Measurements from ENCODE around the gene FHIT.

The FHIT gene

DNA sequence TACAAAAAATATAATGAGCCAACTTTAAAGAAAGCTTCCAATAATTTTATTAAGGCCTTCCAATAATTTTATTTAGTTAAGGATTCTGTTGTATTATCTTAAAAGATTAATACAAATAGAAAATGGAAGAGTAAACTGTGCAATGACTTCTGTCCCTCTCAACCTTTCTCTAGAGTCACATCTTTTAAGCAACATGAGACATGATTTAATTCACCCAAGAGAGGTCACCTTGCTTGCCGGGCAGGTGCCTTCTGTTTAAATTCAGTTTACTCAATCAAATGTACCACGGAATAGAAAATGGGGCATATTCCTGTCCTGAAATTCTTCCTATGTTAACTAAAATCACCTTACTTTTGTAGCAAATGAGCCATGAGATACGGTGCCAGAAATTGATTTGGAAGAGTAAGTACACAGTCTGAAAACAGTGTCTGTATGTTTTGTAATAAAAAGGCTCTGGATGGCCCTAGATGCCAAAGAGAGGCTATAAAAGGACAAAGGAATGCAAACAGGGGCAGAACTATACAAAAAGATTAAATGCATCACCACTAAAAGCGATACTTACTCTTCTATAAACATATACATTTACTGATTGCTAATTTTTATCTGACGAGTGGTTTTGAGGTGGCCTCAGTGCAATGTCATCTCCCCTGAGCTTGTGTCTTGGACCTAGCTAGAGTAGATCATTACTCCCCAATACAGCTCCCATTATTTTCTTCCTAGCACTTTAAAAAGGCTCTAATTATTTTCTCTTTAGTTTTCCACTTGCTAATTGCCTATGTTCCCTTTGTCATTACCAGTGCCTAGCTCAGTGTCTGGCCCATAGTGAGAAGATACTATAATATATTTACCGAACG is 134.0 kb downstream of the FHIT start:
- TF ChIP-seq, protein P1, sequence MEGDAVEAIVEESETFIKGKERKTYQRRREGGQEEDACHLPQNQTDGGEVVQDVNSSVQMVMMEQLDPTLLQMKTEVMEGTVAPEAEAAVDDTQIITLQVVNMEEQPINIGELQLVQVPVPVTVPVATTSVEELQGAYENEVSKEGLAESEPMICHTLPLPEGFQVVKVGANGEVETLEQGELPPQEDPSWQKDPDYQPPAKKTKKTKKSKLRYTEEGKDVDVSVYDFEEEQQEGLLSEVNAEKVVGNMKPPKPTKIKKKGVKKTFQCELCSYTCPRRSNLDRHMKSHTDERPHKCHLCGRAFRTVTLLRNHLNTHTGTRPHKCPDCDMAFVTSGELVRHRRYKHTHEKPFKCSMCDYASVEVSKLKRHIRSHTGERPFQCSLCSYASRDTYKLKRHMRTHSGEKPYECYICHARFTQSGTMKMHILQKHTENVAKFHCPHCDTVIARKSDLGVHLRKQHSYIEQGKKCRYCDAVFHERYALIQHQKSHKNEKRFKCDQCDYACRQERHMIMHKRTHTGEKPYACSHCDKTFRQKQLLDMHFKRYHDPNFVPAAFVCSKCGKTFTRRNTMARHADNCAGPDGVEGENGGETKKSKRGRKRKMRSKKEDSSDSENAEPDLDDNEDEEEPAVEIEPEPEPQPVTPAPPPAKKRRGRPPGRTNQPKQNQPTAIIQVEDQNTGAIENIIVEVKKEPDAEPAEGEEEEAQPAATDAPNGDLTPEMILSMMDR (IDR thresholded peaks at IDR 0.05; ENCODE audit: low read depth, low read length), result no peak
- no peak overlapping the region for H3K4me3 ChIP-seq (replicated peaks in 1 of 2; ENCODE audit: low read depth in 2 of 2, low read length in 2 of 2)
- no peak for DNase-seq (ENCODE audit: low read depth in 2 of 2)

DNA sequence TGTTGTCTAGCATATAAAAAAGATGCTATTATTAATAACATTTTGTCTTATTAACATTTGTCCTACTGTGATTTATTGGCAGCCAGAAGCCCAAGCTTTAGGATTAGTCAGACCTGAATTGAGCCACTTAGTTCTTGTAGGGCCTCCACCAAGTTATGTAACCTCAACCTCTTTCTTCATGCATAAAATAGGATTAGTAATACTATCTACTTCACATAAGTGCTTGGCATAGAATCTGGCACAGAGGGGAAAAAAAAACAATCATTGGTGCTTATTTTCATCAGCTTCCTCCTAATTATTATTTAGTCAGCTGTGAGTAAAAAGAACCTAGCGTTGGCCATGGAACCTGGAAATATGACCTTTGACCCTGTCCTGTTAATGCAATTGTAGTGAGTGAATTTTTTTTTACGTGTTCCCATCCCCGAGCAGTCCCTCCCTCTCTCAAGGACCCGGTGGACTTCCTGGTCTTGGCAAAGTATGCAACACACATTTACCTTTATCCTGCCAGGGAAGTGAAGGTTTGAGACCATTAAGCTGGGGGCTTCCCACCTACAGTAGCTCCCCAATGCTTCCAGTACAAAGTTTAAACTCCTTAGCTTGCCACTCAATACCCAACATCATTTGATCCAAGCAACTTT is 136.8 kb downstream of the FHIT start:
- TF ChIP-seq, protein P1 (IDR thresholded peaks at IDR 0.05; ENCODE audit: low read depth, low read length), result no peak
- H3K4me3 ChIP-seq (replicated peaks in 1 of 2; ENCODE audit: low read depth in 2 of 2, low read length in 2 of 2), result no peak overlapping the region
- no peak for DNase-seq (ENCODE audit: low read depth in 2 of 2)

DNA sequence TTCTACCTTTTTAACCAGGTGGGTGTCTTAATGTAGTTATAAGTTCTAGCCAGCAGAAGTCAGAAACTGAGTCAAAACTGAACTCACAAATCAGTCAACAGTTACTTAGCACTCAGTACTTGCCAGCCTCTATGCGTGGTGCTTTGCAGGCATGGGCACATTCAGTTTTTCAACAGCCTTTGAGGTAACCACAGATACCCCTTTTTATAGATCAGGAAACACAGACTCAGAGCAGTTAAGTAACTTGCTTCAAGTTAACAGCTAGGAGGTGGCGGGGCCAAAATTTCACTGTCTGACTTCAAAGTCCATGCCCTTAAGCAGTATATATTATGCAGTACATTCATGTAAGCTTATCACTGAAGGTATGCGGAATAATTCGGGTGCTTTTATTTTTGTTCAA is 139.4 kb downstream of the FHIT start:
- TF ChIP-seq, protein P1 (IDR thresholded peaks at IDR 0.05; ENCODE audit: low read depth, low read length), result no peak
- no peak overlapping the region for H3K4me3 ChIP-seq (replicated peaks in 1 of 2; ENCODE audit: low read depth in 2 of 2, low read length in 2 of 2)
- DNase-seq (ENCODE audit: low read depth in 2 of 2), result no peak

DNA sequence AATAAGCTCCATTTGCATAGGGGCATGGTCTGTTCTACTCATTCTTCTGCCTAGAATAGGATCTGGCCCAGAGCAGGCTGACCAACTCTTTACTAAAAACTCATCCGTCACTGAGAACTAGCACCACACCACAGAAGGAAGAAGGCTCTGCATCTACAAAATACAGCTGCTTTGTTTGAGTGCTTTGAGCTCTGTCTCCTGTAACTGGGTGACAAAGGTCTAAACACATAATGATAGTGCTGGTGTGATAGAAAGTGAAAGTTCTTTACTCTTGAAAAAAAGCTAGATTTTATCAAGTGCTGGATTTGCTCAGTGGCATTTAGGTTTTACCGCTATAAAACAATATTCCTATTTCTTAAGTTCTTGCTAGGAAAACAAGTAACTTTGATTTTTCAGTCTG is 140.7 kb downstream of the FHIT start:
- no peak for DNase-seq (ENCODE audit: low read depth in 2 of 2)
- H3K4me3 ChIP-seq (replicated peaks in 1 of 2; ENCODE audit: low read depth in 2 of 2, low read length in 2 of 2), result no peak overlapping the region
- TF ChIP-seq, protein P1 (IDR thresholded peaks at IDR 0.05; ENCODE audit: low read depth, low read length), result no peak

DNA sequence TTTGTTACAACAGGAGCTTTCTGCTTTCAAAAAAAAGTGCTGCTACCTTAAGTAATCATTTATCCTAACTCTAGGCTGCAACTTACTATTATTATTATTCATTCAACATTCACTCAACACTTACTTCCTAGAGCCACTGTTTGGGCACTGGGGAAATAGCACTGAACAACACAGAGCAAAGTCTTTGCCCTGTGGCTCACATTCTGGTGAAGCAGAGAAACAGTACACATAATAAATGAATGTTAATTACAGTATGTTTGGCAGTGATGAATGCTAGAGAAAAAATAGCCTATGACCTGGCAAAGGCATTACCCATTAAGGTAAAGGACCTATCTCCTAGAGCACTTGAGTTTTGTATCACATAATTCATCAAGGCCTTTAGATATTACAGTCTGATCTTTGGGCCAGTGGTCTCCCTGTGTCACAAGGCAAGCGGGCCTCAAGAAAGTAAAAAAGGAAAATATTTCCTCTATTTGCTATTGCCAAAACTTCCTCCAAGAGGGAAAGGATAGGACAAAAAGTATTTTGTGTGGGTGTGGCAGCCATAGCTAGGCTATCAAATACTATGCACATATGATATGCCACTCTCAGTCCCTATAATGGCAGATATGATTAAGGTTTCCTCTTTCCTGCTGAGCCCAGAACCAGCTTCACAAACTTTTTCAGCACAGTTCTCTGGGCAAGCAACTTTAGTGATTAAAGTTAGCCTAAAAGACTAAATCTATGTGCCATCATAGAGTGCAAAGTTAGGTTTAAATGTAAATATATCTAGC is 142.8 kb downstream of the FHIT start:
- no peak for DNase-seq (ENCODE audit: low read depth in 2 of 2)
- H3K4me3 ChIP-seq (replicated peaks in 1 of 2; ENCODE audit: low read depth in 2 of 2, low read length in 2 of 2), result no peak overlapping the region
- TF ChIP-seq, protein P1 (IDR thresholded peaks at IDR 0.05; ENCODE audit: low read depth, low read length), result no peak

DNA sequence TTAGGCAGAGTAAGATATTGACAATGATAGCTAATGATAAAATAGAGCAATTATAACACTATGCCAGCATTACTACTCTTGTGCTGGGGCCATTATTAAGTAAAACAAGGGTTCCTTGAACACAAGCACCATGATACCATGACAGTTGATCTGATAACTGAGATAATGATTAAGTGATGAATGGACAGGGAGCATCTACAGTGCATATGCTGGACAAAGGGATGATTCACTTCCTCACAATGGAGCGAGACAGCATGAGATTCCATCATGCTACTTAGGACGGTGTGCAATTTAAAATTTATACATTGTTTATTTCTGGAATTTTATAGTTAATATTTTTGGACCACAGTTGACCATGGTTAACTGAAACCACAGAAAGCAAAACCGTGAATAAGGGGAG is 156.6 kb downstream of the FHIT start:
- DNase-seq (ENCODE audit: low read depth in 2 of 2), result no peak
- TF ChIP-seq, protein P1 (IDR thresholded peaks at IDR 0.05; ENCODE audit: low read depth, low read length), result no peak

More for the DNA sequence above, 156.6 kb downstream of the FHIT start:
- no peak overlapping the region for H3K4me3 ChIP-seq (replicated peaks in 1 of 2; ENCODE audit: low read depth in 2 of 2, low read length in 2 of 2)

Data from cardiac fibroblast (primary cell).